IgD-negative memory B cell (primary cell): ENCODE results near the gene DPP6. TPM values are rescaled to one million over a fixed set of nuclear protein-coding genes. Genes with fewer than 3 reads are reported as not detected.
"Not testable (repeated sequence)": the region's sequence is repeated elsewhere in the genome, so short reads cannot be mapped to it uniquely, and the experiment has no call there.

Experiments
- H3K27ac Mint-ChIP-seq, 3 donors: one replicate each; pipeline ENCODE4 v1.8.0; 2020 to 2022; ENCODE audit warnings: mild to moderate bottlenecking in 3 of 3, mixed read lengths in 3 of 3, moderate library complexity in 1 of 3
- H3K27me3 Mint-ChIP-seq: one replicate; pipeline ENCODE4 v1.8.0; 2021; ENCODE audit warnings: mixed read lengths
- H3K36me3 Mint-ChIP-seq: one replicate; pipeline ENCODE4 v1.8.0; 2020; ENCODE audit warnings: mild to moderate bottlenecking, mixed read lengths
- H3K4me1 Mint-ChIP-seq, 3 donors: one replicate each; pipeline ENCODE4 v1.8.0; 2020 to 2022; ENCODE audit warnings: mixed read lengths in 3 of 3, mild to moderate bottlenecking in 1 of 3
- H3K4me3 Mint-ChIP-seq, 4 donors: one replicate each; pipeline ENCODE4 v1.8.0; 2020 to 2022; ENCODE audit warnings: mild to moderate bottlenecking in 4 of 4, mixed read lengths in 4 of 4, moderate library complexity in 3 of 4
- H3K9me3 Mint-ChIP-seq, 3 donors: one replicate each; pipeline ENCODE4 v1.8.0; 2020 to 2021; ENCODE audit warnings: mixed read lengths in 3 of 3, mild to moderate bottlenecking in 1 of 3
- polyA plus RNA-seq: library from polyadenylated mRNA; unstranded; fragments of 300-500 nt; fragmentation: Illumina TruSeq; gene quantifications from one replicate; pipeline ENCODE4 v1.2.3, GENCODE V29; 2021

DPP6 gene
- polyA plus RNA-seq, 1 donor from 2014 or later, result not detected

GRCh38 chr7:154674191-154674590 lies 622.0 kb downstream of the DPP6 start:
- Mint-ChIP-seq H3K4me3 (no peak overlapping the region), H3K9me3 (peaks cover 2 to 16% (median 2%) of the 10 kb centered on the region in 3 donors), H3K27me3 (peaks cover 3% of the 10 kb centered on the region), H3K4me1 (no peaks in the 10 kb centered on the region), H3K36me3 (no peaks in the 10 kb centered on the region), H3K27ac (no peak overlapping the region)

- Mint-ChIP-seq H3K4me3 (no peak overlapping the region), H3K36me3 (no peaks in the 10 kb centered on the region), H3K4me1 (no peaks in the 10 kb centered on the region), H3K9me3 (peaks cover 2 to 16% (median 2%) of the 10 kb centered on the region in 3 donors), H3K27ac (no peak overlapping the region), H3K27me3 (peaks cover 3% of the 10 kb centered on the region)
Observed at GRCh38 chr7:154675560-154675959, 623.4 kb downstream of the DPP6 start.

- not testable (repeated sequence) for H3K27ac Mint-ChIP-seq, H3K4me1 Mint-ChIP-seq, H3K27me3 Mint-ChIP-seq, H3K4me3 Mint-ChIP-seq, H3K36me3 Mint-ChIP-seq
- peaks cover 2 to 16% (median 2%) of the 10 kb centered on the region in 3 donors for H3K9me3 Mint-ChIP-seq
Observed at GRCh38 chr7:154676033-154676421, 623.8 kb downstream of the DPP6 start.

- H3K4me3 Mint-ChIP-seq, result no peak overlapping the region
- peaks cover 3% of the 10 kb centered on the region for H3K27me3 Mint-ChIP-seq
- H3K27ac Mint-ChIP-seq, result no peak overlapping the region
- no peaks in the 10 kb centered on the region for H3K36me3 Mint-ChIP-seq
- H3K4me1 Mint-ChIP-seq, result no peaks in the 10 kb centered on the region
- H3K9me3 Mint-ChIP-seq, result peaks cover 2 to 16% (median 2%) of the 10 kb centered on the region in 3 donors
Observed at GRCh38 chr7:154676422-154677073, 624.4 kb downstream of the DPP6 start.

GRCh38 chr7:154677454-154677853 lies 625.3 kb downstream of the DPP6 start:
- no peak overlapping the region for H3K27ac Mint-ChIP-seq
- no peaks in the 10 kb centered on the region for H3K36me3 Mint-ChIP-seq
- H3K4me3 Mint-ChIP-seq, result no peak overlapping the region
- H3K9me3 Mint-ChIP-seq, result peaks cover 2 to 16% (median 5%) of the 10 kb centered on the region in 3 donors
- H3K4me1 Mint-ChIP-seq, result no peaks in the 10 kb centered on the region
- peaks cover 3% of the 10 kb centered on the region for H3K27me3 Mint-ChIP-seq

DNA sequence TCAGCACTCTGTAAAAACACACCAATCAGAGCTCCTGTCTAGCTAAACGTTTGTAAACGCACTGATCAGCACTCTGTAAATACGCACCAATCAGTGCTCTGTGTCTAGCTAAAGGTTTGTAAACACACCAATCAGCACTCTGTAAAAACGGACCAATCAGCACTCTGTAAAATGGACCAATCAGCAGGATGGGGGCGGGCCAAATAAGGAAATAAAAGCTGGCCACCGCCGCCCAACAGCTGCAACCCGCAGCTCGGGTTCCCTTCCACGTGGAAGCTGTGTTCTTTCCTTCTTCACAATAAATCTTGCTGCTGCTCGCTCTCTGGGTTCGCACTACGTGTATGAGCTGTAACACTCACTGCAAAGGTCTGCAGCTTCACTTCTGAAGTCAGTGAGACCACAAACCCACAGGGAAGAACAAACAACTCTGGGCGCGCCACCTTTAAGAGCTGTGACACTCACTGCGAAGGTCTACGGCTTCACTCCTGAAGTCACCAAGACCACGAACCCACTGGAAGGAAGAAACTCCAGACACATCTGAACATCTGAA lies 625.9 kb downstream of the DPP6 start:
- H3K9me3 Mint-ChIP-seq, result peaks cover 2 to 21% (median 5%) of the 10 kb centered on the region in 3 donors
- H3K4me1 Mint-ChIP-seq, H3K27ac Mint-ChIP-seq, H3K27me3 Mint-ChIP-seq, H3K36me3 Mint-ChIP-seq, H3K4me3 Mint-ChIP-seq: not testable (repeated sequence)

- peaks cover 3% of the 10 kb centered on the region for H3K27me3 Mint-ChIP-seq
- peaks cover 2 to 19% (median 5%) of the 10 kb centered on the region in 3 donors for H3K9me3 Mint-ChIP-seq
- no peaks in the 10 kb centered on the region for H3K4me1 Mint-ChIP-seq
- H3K4me3 Mint-ChIP-seq, result no peak overlapping the region
- no peak overlapping the region for H3K27ac Mint-ChIP-seq
- H3K36me3 Mint-ChIP-seq, result peaks cover 1% of the 10 kb centered on the region
Observed at GRCh38 chr7:154679379-154680053, 627.3 kb downstream of the DPP6 start.

- Mint-ChIP-seq H3K27ac (peak overlapping the region in 1 of 3 donors; percentile 42), H3K4me3 (no peak overlapping the region), H3K27me3 (no peaks in the 10 kb centered on the region), H3K36me3 (peaks cover 1% of the 10 kb centered on the region), H3K9me3 (peaks cover 2 to 11% (median 3%) of the 10 kb centered on the region in 3 donors), H3K4me1 (no peaks in the 10 kb centered on the region)
Observed at GRCh38 chr7:154680894-154681659, 628.9 kb downstream of the DPP6 start.

DNA sequence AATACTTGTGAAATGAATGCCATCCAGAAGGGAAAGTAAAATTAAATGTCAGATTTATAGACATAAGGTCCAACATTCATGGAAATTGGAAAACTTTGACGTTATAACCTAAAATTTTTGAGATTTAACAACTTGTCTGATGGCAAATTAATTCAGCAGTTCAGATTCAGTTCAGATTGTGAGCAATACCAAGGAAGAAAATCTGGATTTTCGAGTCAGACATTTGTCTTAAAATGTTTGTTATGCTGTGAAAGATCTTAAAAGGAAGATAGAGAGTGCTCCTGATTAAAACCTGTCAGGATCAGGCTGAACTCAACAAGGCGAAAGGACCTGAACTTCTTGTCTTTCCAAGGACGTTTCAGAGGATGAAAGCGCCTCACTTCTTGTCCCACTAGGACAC lies 629.8 kb downstream of the DPP6 start:
- no peak overlapping the region for H3K27ac Mint-ChIP-seq
- H3K9me3 Mint-ChIP-seq, result peaks cover 2 to 11% (median 3%) of the 10 kb centered on the region in 3 donors
- peaks cover 1% of the 10 kb centered on the region for H3K36me3 Mint-ChIP-seq
- no peaks in the 10 kb centered on the region for H3K4me1 Mint-ChIP-seq
- no peak overlapping the region for H3K4me3 Mint-ChIP-seq
- no peaks in the 10 kb centered on the region for H3K27me3 Mint-ChIP-seq

DNA sequence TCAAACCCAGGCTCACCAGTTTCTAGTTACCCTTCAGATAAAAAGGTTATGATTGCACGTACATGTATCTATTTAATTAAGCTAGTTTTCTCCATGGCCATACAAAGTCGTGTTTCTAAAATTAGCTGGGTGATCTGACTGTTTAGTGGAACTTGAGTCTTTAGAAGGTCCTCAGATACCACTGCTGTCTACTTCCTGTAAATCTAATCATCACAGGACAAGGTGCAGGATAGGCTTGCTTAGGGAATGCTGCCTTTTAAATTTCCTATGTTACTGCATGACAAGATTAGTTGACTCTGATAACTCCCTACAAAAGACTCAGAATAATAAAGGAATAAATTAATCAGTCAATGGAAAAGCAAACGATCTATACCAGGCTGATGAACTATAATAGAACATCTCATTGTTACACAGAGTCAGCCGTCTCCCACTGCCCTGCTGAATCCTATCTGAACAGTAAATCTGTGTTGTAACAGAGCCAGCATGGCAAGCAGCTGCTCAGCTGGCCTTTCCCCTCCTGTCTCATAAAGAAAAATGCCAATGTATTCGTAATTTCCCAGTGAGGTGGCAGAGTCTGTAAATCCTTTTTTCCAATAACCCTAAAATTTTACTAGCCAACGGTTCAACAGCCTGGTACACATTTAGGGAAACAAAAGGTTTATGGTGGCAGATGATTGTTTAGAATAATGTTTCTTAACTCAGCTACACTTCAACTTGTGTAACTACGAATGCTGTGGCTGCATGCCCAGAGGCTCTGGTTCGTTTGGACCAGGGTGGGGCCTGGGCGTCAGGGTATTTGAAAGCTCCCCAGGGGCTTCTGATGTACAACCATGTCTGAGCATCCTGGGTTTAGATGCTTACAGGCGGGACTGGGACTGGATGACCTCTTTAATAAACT lies 632.7 kb downstream of the DPP6 start:
- Mint-ChIP-seq H3K4me3 (no peak overlapping the region), H3K36me3 (peaks cover 1% of the 10 kb centered on the region), H3K9me3 (peaks cover 0 to 9% (median 8%) of the 10 kb centered on the region in 3 donors), H3K4me1 (no peaks in the 10 kb centered on the region), H3K27me3 (no peaks in the 10 kb centered on the region), H3K27ac (no peak overlapping the region)

DNA sequence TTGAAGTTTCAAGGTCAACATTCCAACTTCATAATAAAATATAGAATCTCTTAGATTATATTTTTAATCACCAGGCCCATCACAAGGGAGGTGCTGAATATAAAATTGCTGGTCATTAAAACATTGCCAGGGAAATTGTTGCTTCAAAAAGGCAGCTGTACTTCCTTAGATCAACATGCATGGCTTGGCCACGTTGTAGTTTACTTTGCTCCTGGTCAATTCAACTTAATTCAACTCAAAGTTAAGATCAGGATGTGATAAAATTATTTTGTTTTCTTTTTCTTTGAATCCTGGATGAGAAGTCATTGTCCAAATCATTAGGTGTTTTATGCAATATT lies 633.3 kb downstream of the DPP6 start:
- no peaks in the 10 kb centered on the region for H3K27me3 Mint-ChIP-seq
- H3K27ac Mint-ChIP-seq, result no peak overlapping the region
- H3K4me3 Mint-ChIP-seq, result no peak overlapping the region
- peaks cover 0 to 9% (median 8%) of the 10 kb centered on the region in 3 donors for H3K9me3 Mint-ChIP-seq
- no peaks in the 10 kb centered on the region for H3K4me1 Mint-ChIP-seq
- peaks cover 1% of the 10 kb centered on the region for H3K36me3 Mint-ChIP-seq

GRCh38 chr7:154686305-154686704 lies 634.1 kb downstream of the DPP6 start:
- Mint-ChIP-seq H3K27ac (no peak overlapping the region), H3K9me3 (peaks cover 0 to 9% (median 8%) of the 10 kb centered on the region in 3 donors), H3K4me3 (peak overlapping the region in 1 of 4 donors; percentile 49), H3K4me1 (no peaks in the 10 kb centered on the region), H3K36me3 (peaks cover 1% of the 10 kb centered on the region), H3K27me3 (no peaks in the 10 kb centered on the region)

- Mint-ChIP-seq H3K36me3 (no peaks in the 10 kb centered on the region), H3K4me3 (no peak overlapping the region), H3K4me1 (no peaks in the 10 kb centered on the region), H3K27ac (no peak overlapping the region), H3K27me3 (no peaks in the 10 kb centered on the region), H3K9me3 (peaks cover 0 to 7% (median 0%) of the 10 kb centered on the region in 3 donors)
Observed at GRCh38 chr7:154688952-154689351, 636.8 kb downstream of the DPP6 start.

- Mint-ChIP-seq H3K4me3 (peak overlapping the region in 1 of 4 donors; percentile 46), H3K4me1 (no peaks in the 10 kb centered on the region), H3K9me3 (peaks cover 0 to 8% (median 0%) of the 10 kb centered on the region in 3 donors), H3K36me3 (no peaks in the 10 kb centered on the region), H3K27me3 (no peaks in the 10 kb centered on the region), H3K27ac (no peak overlapping the region)
Observed at GRCh38 chr7:154690411-154690810, 638.2 kb downstream of the DPP6 start.
